ENCODE results near the gene TRIM2.

DNA sequence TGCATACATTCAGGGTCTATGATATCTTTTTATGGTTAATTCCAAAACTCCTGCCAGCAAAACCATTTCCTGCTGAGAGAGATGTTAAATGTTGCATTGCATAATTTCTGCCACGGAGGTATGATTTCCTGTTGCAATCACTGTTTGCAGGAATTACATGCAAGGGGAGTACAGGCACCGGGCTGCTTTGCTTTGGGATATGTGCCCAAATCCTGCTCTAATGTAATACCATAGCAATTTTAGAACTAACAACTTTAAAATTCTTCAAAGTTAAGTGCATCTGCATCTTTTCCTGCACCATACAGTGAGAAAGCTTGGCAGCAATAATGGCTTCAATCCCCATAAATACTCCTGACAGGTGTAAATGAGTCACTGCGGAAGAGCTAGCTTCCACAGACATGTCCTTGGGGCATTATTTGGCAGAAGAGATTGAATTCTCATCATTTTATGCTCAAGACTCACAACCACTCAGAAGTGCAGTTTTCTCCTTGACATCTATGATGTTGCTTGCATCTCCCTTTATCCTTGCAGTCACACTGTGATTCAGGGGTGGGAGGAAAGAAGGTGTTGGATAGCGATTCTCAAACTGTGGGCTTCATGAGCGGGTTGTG, 29.6 kb downstream of the TRIM2 start:
- TF ChIP-seq, protein P1, sequence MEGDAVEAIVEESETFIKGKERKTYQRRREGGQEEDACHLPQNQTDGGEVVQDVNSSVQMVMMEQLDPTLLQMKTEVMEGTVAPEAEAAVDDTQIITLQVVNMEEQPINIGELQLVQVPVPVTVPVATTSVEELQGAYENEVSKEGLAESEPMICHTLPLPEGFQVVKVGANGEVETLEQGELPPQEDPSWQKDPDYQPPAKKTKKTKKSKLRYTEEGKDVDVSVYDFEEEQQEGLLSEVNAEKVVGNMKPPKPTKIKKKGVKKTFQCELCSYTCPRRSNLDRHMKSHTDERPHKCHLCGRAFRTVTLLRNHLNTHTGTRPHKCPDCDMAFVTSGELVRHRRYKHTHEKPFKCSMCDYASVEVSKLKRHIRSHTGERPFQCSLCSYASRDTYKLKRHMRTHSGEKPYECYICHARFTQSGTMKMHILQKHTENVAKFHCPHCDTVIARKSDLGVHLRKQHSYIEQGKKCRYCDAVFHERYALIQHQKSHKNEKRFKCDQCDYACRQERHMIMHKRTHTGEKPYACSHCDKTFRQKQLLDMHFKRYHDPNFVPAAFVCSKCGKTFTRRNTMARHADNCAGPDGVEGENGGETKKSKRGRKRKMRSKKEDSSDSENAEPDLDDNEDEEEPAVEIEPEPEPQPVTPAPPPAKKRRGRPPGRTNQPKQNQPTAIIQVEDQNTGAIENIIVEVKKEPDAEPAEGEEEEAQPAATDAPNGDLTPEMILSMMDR (IDR thresholded peaks at IDR 0.05 in 4 of 5, conservative IDR thresholded peaks at IDR 0.05 in 1 of 5): no peak
- no peak for TF ChIP-seq POLR2A (IDR thresholded peaks at IDR 0.05)
